Ovary (tissue), 9 donors: ENCODE data around the gene GCHFR. TPM values are rescaled to one million over a fixed set of nuclear protein-coding genes. Genes with fewer than 3 reads are reported as not detected.
A peak's percentile ranks its signal among the peaks of the same experiment; 100 is the strongest.

Experiments used
- DNase-seq, 5 donors: peaks; one replicate each; pipeline ENCODE4 v3.0.0-alpha.2; 2019 to 2020
- H3K27ac ChIP-seq, 2 donors: fragments of 200-600 bp; one replicate each; pipeline versions ENCODE4 v1.5.1 to v1.8.0; 2019 to 2022
- H3K27me3 ChIP-seq: fragments of 200-600 bp; one replicate; pipeline ENCODE4 v1.8.0; 2022
- H3K36me3 ChIP-seq: fragments of 200-600 bp; sonication (generic); one replicate; pipeline ENCODE4 v1.5.1; 2019
- H3K4me1 ChIP-seq: one replicate; pipeline ENCODE4 v1.8.1; 2013; ENCODE audit warnings: mild to moderate bottlenecking, moderate library complexity; ENCODE audit not compliant: insufficient read depth
- H3K4me3 ChIP-seq: fragments of 200-600 bp; sonication (generic); one replicate; pipeline ENCODE4 v1.5.1; 2017
- H3K9me3 ChIP-seq, 2 donors: fragments of 200-600 bp in 1 of 2; sonication (generic) in 1 of 2; one replicate each; pipeline versions ENCODE4 v1.5.1 to v1.8.1; 2013 to 2019; ENCODE audit warnings: mild to moderate bottlenecking in 1 of 2, moderate library complexity in 1 of 2
- CTCF ChIP-seq, 3 donors: fragments of 450-650 bp in 2 of 3; fragments of 200-600 bp in 1 of 3; IDR thresholded peaks; one replicate each; pipeline versions ENCODE4 v1.5.1 to v1.8.0; 2016 to 2022; ENCODE audit warnings: antibody characterized with exemption in 3 of 3, mild to moderate bottlenecking in 1 of 3
- EP300 ChIP-seq: sonication (generic); formaldehyde crosslinking; IDR thresholded peaks from one replicate; pipeline ENCODE4 v1.6.1; 2017; ENCODE audit warnings: antibody characterized with exemption
- POLR2A ChIP-seq: fragments of 450-650 bp; IDR thresholded peaks from one replicate; pipeline ENCODE4 v1.6.1; 2017; ENCODE audit warnings: antibody characterized with exemption, mild to moderate bottlenecking, moderate library complexity
- WGBS, 3 donors: extraction: QIAGEN DNeasy Blood & Tissue Kit in 1 of 3; methylation state at CpG; one replicate each; pipeline versions ENCODE4 v1.1.5 to v1.1.7; 2013 to 2017; 5-methylcytosine and 5-hydroxymethylcytosine counted together
- intact Hi-C, 4 donors: fragments of 100-400 bp; cut with DNase I; formaldehyde crosslinking; loops; one replicate each; pipeline versions ENCODE4 v1.11.0 to v1.15.1; 2022 to 2023
- polyA plus RNA-seq, 2 donors: library from polyadenylated mRNA; stranded (reverse); fragments of 200-250 nt in 1 of 2; fragments of 350-450 nt in 1 of 2; fragmentation: Illumina TruSeq in 1 of 2; extraction: RNeasy Lipid Tissue Mini Kit (QIAGEN cat#74804) in 1 of 2; gene quantifications; one replicate each; pipeline ENCODE4 v1.2.3, GENCODE V29; 2013 to 2014
- total RNA-seq, 7 donors: library from RNA; depleted of rRNA in 2 of 7; stranded (reverse); fragments of >200 nt in 2 of 7; fragmentation: NEBNext Ultra II Directional in 3 of 7; extraction: Animal tissue kit (Norgen Biotek cat#: 25700) in 3 of 7; gene quantifications; one replicate each; pipeline versions ENCODE4 v1.1.0 to v1.2.4, GENCODE V29; 2016 to 2023
- donor health status: DM: no; HTN: no; CAD: no; lungs with moderate emphysema.
- donor health status: DM: no; HTN: no; CAD: no.
- donor health status: Bipolar disorder and iron deficiency.
- donor health status: DM: yes; HTN: yes; CAD: no.
- donor health status: DM: no; HTN: no; CAD: no.
- donor health status: DM: yes; HTN: yes; CAD: no.

The GCHFR gene
- total and polyA plus RNA-seq, 9 donors, result 2.8 to 40.1 (median 20.8) TPM

GRCh38 chr15:40803688-40804087 is 39.8 kb downstream of the GCHFR start:
- Histone ChIP-seq H3K36me3 (no peaks in the 10 kb centered on the region), H3K9me3 (no peaks in the 10 kb centered on the region), H3K4me3 (no peak overlapping the region), H3K27me3 (no peaks in the 10 kb centered on the region), H3K4me1 (peaks cover 5% of the 10 kb centered on the region), H3K27ac (no peak overlapping the region)
- TF ChIP-seq POLR2A, result no peak
- no peak for TF ChIP-seq CTCF (IDR thresholded peaks at IDR 0.05)
- DNase-seq, result no peak
- WGBS, 3 donors, result 88 to 98% (median 97%) methylated on average over 1 of the region's 1 CpG
- intact Hi-C loops, result no loop called here

GRCh38 chr15:40806672-40807027 is 42.8 kb downstream of the GCHFR start:
- H3K36me3 ChIP-seq, result no peaks in the 10 kb centered on the region
- H3K9me3 ChIP-seq, result no peaks in the 10 kb centered on the region
- WGBS, 3 donors, result 1 to 2% (median 2%) methylated on average over 2 of the region's 2 CpGs
- peaks cover 5% of the 10 kb centered on the region for H3K4me1 ChIP-seq
- TF ChIP-seq CTCF (IDR thresholded peaks at IDR 0.05) (no peak), POLR2A (no peak), EP300 (no peak)
- DNase-seq, result no peak
- H3K27ac ChIP-seq, result peak overlapping the region; percentile 85 to 92
- peak overlapping the region; percentile 78 for H3K4me3 ChIP-seq
- no peaks in the 10 kb centered on the region for H3K27me3 ChIP-seq
- intact Hi-C loops, result no loop called here

DNA sequence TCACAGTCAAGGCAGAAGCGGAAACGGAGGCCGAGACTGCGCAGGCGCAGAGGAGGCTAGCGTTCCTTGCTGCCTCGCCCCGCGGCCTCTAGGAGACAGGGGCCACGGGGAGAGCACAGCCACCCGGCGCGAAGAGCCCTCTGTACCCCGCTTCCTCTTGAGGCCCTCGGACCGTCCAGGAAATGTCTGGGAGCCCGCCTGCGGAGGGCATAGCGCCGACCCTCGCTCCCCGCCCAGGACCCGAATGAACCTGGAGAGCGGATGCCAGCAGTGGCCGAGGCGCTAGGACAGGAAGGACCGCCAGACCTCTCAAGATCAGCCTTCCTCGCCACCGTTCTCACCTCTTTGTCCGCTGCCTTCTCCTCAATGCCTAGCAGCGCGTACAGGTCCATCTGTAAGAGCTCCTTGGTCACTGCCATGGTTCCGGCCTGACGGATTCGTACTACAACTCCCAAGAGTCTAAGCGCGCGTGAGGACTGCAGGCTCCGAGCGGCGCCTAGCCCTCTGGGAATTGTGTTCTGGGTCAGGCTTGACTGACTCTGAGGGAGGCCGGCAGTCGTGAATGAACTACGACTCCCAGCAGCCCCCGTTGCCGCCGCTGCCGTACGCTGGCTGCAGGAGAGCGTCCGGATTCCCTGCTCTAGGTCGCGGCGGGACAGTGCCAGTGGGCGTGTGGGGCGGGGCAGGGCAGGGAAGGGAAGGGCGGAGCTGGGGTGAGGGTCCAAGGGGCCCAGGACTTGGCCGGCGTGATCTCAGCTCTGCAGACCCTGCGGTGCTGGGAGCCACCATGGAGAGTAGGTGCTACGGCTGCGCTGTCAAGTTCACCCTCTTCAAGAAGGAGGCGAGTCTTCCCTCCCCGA is 43.4 kb downstream of the GCHFR start, which contains the start of the genes DNAJC17 and ZFYVE19:
TSS of gene DNAJC17 (minus strand) at position 446 of the 860 bp plus-strand sequence. CDS start at position 419, 27 bp downstream.
TSS of gene ZFYVE19 (plus strand) at position 62 of the 860 bp plus-strand sequence. CDS start at position 563, 501 bp downstream.
- Histone ChIP-seq H3K27me3 (no peaks in the 10 kb centered on the region), H3K4me3 (peak within 1 kb of the TSS; percentile 78), H3K27ac (peak within 1 kb of the TSS; percentile 85 to 92), H3K9me3 (no peaks in the 10 kb centered on the region), H3K36me3 (no peaks in the 10 kb centered on the region), H3K4me1 (peaks cover 5% of the 10 kb centered on the region)
- peak; percentile 91 to 95 (median 94) for DNase-seq
- 0% methylated on average over 50 to 64 of the region's 64 CpGs for WGBS, 3 donors
- no peak for TF ChIP-seq POLR2A
- TF ChIP-seq CTCF (IDR thresholded peaks at IDR 0.05), result no peak
- intact Hi-C loops, result no loop called here

DNA sequence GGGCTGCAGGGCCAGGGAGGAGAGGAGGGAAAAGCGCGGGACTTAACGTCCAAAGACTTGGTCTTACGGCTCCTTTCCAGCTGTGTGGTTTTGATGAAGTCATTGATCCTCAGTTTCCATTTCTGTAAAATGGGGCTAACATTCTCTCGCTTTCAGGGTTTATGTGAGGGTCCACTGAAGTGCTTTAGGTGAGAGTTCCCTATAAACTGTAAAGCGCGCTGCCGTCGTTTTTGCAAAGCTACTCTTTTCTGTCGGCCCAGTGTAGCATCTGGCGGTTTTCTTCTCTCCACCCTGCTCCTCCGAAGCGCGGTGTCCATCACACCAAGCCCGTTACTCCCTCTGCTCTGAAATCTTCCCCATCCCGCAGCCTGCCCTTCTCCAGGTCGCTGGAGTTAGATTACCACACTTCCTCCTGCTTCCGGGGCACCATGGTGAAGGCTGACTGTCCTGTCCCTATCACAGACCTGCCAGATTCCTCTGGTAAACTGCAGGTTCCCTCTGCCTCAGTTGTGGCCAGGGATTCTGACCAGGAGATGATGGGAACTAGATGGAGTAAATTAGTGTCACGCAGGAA is 44.1 kb downstream of the GCHFR start:
- no peaks in the 10 kb centered on the region for H3K27me3 ChIP-seq
- TF ChIP-seq EP300 (no peak), CTCF (IDR thresholded peaks at IDR 0.05) (no peak), POLR2A (no peak)
- intact Hi-C loops, result no loop called here
- no peaks in the 10 kb centered on the region for H3K36me3 ChIP-seq
- peak overlapping the region in 1 of 2 donors; percentile 18 for H3K27ac ChIP-seq
- peaks cover 5% of the 10 kb centered on the region for H3K4me1 ChIP-seq
- DNase-seq, result no peak
- H3K9me3 ChIP-seq, result no peaks in the 10 kb centered on the region
- WGBS, 3 donors, result 6 to 26% (median 10%) methylated on average over 19 of the region's 19 CpGs
- peak overlapping the region; percentile 78 for H3K4me3 ChIP-seq
